NCI-H1092 (cell line): ENCODE measurements around the gene RTN1.

Experiments used
- DNase-seq: peaks from one replicate; lab custom pipeline; 2025; lab: John Stamatoyannopoulos, UW

The RTN1 gene

DNA sequence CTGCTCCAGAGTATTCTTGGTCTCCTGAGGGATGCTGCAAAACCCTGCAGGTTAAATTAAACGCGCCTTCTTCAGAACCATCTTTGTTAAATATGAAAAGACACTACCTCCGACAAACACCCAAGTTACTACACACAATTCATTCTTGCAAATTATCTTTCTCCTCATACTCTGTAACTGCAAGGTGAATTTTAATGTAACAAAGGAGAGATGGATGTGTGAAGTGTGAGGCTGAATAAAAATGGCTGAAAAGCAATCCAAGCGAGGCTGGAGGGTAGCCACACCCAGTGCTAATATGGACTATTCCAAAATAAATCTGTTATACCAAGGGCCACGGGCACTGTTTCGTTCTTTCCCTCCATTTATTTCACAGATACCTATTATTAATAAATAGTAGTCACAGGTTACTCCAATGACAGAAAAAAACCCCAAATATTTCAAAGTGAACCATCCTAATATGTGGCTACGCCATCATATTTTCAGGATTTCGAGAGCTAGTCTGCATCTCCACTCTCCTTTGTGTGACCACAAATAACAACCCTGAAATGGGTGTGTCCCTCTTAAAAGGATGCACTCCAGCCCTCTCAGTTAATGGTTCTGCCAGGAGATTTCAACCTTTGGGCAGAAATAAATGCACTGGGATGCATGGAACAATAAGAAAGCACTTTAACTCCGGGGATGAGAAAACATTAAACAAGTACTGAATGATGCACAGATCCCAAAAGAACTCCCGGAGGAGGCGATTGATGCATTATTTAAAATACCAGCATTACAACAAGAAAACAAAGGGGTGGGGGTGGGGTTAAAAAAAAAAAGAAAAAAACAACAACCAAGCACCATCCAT, 240.9 kb downstream of the RTN1 start:
- peak; percentile 54 for DNase-seq

- peak; percentile 25 for DNase-seq
Observed at GRCh38 chr14:59627011-59627520, 243.5 kb downstream of the RTN1 start.

- no peak for DNase-seq
Observed at GRCh38 chr14:59622631-59623030, 247.9 kb downstream of the RTN1 start.

GRCh38 chr14:59619061-59619460, 251.5 kb downstream of the RTN1 start:
- no peak for DNase-seq

GRCh38 chr14:59601056-59601455, 269.5 kb downstream of the RTN1 start:
- no peak for DNase-seq

GRCh38 chr14:59600211-59600945, 270.2 kb downstream of the RTN1 start:
- DNase-seq, result no peak

DNA sequence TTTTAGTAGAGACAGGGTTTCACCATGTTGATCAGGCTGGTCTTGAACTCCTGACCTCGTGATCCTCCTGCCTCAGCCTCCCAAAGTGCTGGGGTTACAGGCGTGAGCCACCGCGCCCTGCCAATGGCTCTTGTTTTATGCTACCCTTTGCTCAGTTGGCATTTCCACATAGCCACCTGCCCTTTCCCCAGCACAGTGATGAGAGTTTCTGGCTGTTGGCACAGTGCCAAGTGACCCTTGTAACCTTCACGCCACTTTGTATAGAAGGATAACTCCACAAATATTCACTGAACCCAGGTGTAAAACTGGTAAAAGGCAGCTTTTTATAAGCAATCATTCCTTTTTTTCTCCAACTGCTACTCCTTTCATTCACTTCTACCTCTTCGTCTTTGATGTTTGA, 275.5 kb downstream of the RTN1 start:
- no peak for DNase-seq

DNA sequence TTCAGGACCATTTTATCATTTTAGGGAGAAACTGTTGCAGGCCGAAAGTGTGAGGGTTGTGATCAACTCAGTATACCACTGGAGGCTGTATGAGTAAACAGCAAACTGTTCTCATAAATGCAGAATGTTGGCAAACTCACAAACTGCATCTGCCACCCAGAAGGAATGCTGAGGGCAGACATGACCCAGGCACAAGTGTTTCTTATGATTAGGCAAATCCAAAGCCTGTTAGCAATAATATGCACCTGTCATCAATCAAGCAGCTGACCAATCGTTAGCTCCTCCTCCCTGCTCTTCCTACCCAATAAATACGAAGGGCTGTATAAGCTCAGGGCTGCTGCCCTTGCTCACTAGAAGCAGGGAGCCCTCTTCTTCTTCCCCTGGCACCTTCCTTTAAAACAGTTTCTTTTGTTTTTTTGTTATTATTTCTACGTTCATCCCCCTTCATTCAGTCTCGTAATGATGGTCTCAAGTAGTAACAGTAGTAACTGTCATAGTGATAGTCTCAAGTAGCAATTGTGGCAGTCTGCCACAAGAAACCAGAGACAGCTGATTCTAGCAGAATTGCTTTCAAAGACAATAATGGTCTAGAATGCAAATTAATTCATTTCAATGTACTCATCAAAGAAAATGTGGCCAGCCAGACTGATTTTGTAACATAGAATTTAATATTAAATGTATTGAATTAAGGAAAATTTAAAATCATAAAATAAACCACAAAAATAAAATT, 278.8 kb downstream of the RTN1 start:
- no peak for DNase-seq

- DNase-seq, result no peak
Observed at GRCh38 chr14:59588101-59588500, 282.5 kb downstream of the RTN1 start.

DNA sequence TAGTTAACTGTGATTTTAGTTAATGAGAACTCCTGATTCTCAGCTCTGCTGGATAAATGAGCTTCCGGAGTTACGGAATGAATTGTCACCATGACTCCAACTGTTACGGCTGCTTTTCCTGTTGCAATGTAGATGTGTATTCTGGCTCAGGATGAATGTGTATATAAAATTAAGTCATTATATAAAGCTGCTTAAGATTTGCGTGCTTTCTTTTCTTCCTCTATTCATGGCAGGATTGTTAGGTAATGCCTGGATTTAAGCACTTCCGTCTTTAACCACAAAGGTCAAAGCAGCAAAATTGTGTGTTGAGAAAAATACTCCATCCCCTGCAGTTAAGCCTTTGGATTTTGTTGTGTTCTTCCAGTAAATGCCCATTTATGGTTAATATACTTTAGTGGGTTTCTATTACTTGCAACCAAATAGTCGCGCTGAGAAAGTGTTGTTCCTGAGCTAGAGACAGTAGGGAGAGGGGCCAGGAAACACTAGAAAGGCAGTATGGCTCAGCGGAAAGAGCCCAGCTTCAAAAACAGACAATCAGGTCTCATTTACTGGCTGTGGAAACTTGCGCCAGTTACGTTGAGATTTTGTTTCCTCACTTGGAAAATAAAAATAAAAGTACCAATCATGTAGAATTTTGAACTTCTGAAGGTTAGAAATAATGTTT, 284.6 kb downstream of the RTN1 start:
- no peak for DNase-seq

DNA sequence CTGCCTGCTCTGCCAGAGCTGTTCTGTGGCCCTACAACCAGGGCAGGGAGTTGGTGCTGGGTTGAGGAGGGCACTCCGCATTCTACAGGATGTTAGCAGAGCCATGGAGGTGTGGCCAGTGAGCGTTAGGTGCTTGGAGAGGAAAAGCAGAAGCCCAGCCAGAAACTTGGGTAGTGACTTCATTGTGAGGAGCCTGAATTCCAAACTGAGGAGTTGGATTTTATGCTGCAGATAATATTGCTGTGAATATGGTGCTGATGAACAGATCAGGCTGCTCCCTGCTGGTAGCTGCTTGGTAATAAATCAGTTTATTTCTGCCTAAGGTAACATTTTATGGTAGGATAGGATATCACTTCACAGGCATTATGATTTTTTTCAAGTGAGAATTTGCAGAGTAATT, 286.8 kb downstream of the RTN1 start:
- DNase-seq, result no peak

DNA sequence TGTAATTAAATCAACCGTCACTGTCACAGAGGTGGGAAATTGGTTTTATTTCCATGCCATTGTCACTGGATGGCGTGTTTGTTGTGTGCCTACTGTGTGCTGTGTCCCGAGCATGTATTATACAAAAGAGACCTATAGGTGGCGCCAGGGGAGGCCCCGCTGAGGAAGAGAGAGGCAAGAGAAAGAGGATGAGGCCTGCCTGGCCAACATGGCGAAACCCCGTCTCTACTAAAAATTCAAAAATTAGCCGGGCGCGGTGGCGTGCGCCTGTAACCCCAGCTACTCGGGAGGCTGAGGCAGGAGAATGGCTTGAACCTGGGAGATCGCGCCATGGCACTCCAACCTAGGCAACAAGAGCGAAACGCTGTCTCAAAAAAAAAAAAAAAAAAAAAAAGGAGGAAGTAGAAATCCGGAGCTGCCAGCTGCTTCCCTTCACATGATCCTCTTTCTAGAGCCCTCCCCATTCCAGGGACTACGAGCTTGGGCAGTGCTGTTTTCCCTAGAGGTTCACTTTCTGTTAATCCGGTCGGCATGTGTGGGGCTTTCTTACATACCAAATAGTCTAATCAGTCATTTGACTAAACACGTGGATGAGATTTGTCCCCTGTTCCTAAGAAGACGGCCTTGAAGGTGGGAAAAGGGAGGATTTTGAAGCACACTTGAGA, 287.6 kb downstream of the RTN1 start:
- no peak for DNase-seq

GRCh38 chr14:59582161-59582560, 288.4 kb downstream of the RTN1 start:
- no peak for DNase-seq

DNA sequence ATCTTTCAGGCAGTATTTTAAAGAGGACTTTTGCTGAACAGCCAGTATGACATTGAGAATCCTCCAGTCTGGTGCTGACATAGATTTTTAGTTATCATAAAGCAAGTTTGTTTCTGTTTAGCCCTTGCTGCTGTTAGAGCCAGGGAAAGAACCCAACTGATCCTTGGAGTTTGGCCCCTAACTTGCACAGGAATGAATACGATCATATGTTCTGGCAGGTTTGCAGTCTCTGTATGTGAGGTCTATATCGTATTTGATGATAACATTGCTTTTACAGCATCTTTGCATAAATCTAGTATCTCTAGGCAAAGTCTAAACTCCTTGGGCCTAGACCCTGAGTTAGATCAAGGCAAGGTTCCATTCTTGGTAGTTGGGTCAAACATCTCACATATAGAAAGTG, 289.7 kb downstream of the RTN1 start:
- no peak for DNase-seq

DNA sequence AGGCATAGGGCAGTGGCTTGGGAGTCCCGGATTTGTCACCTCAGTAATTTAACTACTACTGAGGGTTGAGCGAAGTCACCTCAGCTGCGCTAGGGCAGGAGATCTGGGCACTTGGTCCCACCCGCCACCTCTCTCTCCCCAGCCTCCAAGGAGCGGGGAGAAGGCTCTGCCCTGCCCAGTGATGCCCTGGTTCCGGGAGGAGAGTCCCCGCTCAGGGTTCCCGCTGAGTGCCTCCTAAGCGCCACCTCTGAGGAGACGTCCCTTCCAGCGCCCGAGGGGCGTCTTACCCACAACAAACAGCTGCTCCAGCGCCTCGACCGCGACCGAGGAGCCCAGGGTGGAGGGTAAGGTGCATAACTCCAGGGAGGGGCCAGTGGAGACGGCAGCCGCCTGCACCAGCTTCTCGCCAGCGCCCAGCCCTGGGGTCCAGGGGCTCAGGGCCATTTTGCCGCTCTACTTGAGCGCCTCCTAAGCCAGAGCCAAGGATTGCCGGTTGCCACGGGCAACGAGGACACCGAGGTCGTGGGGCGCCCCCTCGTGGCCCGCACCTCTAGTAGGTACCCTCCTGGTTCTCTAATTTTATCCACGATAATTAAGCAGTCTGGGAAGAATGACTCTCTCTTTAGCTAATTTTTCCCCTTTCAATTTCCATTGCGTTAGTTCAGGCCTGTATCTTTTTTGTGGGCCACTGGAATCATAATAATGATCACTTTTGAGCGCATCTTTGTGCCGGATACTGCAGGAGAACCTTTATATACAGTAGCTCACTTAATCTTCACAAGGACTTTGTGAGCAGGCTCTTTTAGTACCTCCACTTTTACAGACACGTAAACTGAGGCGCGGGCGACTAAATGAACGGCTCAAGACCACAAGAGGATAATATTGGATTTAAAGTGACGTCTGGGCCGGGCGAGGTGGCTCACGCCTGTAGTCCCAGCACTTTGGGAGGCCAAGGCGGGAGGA, 294.0 kb downstream of the RTN1 start, which contains the start of gene CCDC175:
TSS of gene CCDC175 (minus strand) at position 481 of the 963 bp plus-strand sequence. CDS start at position 444, 37 bp downstream.
- peak; percentile 91 for DNase-seq

GRCh38 chr14:59570122-59570521, 300.5 kb downstream of the RTN1 start:
- DNase-seq, result no peak

GRCh38 chr14:59566725-59567124, 303.9 kb downstream of the RTN1 start:
- DNase-seq, result no peak

- DNase-seq, result no peak
Observed at GRCh38 chr14:59566296-59566695, 304.3 kb downstream of the RTN1 start.

DNA sequence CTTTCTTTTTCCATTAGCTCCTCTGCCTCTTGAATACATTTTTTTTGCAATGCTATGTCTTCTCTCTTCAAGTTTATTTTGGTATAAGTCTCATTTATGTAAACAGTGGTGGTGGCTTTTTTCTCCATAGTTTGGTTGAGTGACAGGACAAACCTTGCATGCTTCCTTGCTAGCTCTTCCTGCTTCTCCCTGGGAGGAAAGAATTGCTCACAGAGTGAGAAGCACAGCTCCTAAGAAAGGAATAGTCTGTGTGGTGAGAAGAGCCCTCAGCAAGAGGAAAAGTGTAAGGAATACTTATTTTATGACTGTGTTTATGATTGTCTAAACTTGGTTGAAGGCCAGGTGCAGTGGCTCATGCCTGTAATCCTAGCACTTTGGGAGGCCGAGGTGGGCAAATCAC, 305.5 kb downstream of the RTN1 start:
- DNase-seq, result no peak

- no peak for DNase-seq
Observed at GRCh38 chr14:59564366-59564765, 306.2 kb downstream of the RTN1 start.
